Activated CD4-positive, CD25-positive, alpha-beta regulatory T cell treated with anti-CD3 and anti-CD28 coated beads, Interleukin-2, amount 50 U/mL, for 16 hours (primary cell): ENCODE data around the gene FGF5.
"Not testable (repeated sequence)": the region's sequence is repeated elsewhere in the genome, so short reads cannot be mapped to it uniquely, and the experiment has no call there.

ENCODE experiments used
- DNase-seq: peaks from one replicate; pipeline ENCODE4 v3.0.0-alpha.2; 2020; ENCODE audit warnings: low read depth, low spot score

The FGF5 gene, protein sequence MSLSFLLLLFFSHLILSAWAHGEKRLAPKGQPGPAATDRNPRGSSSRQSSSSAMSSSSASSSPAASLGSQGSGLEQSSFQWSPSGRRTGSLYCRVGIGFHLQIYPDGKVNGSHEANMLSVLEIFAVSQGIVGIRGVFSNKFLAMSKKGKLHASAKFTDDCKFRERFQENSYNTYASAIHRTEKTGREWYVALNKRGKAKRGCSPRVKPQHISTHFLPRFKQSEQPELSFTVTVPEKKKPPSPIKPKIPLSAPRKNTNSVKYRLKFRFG

DNA sequence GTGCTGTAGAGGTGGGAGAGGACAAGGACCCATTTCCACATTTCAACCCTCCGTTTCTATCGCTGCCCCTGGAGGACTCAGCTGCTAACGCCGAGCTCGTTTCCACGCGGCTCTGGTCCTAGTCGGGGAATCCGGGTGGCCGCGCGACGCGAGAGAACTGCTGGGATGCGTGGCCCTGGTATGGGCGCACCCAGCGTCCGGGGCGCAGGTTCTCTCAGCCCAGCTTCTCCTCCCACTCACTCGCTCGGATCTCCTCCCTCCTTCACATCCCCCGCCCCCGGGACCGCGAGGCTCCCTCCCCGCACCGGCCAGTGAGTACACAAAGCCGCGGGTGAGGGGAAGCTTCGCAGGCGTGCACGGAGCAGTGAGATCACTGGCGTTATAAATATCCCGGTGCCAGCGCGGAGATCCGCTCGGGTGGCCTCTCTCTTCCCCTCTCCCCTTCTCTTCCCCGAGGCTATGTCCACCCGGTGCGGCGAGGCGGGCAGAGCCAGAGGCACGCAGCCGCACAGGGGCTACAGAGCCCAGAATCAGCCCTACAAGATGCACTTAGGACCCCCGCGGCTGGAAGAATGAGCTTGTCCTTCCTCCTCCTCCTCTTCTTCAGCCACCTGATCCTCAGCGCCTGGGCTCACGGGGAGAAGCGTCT is at the start of gene FGF5:
TSS of gene FGF5 (plus strand) at position 412 of the 649 bp plus-strand sequence. CDS start at position 573, 161 bp downstream.
- DNase-seq, result no peak

DNA sequence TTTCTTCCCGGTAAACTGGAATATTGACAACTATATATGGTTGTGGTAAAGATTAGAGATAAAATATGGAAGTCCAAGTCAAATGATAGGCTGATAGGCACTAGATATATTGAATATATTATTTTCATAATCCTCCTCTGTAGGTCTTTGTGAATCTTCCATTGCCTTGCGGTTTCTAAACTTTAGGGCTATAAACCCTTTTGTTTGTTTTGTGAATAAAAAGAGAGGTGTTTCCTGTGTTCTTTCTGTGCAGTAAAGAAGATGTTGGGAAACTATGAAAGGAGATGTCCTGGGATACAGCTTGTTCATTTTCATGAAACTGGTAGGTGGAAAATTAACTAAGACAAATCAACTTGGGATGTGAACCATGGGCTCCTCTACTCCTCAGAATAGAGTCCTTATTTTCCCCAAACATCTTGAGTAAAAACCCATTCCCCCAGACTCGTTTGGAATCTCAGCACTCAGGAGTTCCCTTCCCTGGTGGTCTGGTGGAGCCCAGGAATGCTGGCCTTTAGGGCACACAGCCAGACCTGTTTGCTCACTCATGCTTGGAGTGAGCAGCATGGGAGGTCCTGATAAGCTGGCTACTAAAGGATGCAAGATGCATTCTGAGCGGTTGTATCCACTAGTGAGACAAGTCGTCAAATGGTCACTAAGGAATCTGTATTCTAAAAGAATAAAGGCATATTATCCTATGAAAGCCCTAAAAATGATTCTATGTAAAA is 47.0 kb upstream of the FGF5 start:
- DNase-seq, result no peak

DNA sequence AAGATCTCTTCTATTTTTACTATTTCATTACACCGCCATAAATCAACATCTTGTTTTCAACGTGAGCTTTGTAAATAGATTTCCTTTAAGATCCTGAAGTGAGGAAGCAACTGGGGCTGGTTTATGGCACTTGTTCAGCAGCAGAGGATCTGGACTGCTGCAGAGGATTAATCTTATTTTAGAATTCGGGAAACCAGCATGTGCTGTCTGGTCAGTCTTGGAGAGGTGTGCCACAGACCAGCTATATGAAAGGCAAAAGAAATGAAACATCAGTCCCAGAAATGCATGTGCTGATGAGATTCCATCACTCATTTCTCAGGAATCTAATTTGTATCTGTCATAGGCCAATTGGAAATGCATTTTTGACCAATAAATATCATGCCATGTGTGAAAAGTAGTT is 45.8 kb upstream of the FGF5 start:
- DNase-seq, result no peak

DNA sequence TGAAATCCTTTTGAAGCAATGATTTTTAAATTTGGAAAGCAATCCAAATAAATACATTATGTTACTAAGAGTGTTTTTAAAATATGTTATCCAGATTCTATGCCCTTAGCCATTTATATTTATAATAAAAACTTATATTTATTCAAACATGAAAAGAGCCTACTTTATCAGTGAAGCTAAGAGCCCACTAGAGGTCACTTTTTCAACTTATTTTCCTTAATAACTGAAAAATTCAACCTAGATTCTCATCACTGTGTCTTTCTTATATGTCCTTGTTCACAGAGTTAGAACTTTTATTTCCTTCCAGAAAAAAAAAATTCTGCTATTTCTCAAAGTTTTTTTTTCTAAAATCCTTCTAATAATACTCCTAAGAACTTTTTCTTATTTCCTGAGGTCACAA is 45.3 kb upstream of the FGF5 start:
- no peak for DNase-seq

DNA sequence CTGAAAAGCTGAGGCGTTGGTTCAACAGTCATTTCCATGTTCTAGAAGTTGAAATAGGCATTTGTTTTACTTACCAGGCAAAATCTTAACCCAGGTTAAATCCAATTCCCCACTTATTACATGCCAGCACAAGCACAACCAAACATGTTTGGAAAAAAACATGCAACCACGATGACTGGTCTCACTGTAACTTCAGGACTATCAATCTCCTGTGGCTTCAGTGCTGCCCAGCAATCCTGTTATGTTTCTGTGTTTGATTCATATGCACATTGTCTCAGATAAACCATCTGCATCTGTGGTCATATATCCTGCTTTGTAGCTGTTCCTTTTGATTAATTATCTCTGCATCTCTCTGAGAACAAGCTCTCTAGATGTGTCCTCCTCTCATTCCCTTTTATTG is 40.9 kb upstream of the FGF5 start:
- DNase-seq, result no peak

DNA sequence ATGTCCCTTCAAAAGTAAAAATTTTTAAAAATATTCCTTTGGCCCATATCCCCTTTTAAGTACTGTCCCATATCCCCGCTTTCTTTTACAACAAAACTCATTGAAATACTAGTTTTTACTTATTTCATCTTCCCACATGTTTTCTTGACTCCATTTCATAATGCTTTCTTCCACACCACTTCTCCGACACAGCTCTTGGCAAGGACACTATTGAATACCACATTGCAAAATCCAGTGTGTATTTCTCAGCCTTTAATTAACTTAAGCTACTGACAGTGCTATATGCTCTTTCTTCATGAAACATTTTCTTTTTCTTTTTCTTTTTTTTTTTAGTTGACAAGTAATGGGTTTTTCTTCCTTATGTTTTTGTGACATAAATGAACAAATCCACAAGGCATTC is 40.4 kb upstream of the FGF5 start:
- no peak for DNase-seq

DNA sequence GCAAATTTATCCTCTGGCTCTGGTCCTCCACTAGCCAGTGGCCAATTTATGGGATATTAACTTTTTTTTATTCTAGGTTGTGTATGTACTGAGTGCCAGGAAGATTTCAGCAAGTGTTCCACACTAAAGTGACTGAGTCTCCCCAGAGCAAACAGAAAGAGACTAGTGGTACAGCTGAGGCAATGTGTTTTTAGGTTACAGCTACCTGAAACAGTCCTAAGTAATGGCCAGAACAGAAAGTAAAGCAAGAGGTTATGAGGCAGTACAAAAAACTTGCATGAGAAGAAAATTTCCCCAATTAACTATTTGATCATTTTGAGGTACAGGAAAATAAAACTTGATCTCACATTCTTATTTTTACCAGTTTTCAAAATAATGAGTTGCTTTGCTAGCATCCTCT is 38.0 kb upstream of the FGF5 start:
- DNase-seq, result no peak

DNA sequence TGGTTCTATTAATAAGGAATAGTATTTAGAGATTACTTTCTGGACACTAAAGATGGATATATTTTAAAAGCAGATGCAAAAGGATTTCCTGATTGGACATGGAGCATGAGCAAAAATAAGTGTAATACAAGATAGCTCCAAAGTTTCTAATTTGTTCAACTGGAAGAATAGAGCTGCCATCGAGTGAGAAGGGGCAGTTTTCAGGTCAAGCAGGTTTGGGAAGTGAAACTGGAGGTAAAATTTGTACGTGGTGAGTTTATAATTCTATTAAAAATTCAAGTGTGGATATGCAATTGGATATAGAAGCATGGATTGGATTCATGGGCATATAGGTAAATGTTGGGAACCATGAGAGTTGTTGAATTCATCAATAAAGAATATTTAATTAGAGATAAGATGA is 37.3 kb upstream of the FGF5 start:
- DNase-seq, result no peak

DNA sequence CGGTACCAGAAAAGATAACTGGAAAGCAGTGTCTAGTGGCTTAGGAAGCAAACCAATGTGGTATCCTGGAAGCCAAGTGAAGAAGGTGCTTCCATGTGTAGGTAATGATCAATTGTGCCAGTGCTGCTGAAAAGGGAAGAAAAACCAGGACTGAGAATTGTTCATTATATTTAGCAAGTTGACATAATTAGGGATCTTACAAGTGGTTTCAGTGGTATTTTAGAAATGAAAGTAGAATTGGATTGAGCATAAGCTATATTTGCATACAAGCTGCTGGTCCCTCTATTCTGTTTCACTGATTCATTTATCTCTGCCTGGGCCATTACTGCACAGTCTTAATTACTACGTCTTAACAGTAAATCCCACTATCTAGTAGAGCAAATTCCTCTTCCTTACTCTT is 36.9 kb upstream of the FGF5 start:
- no peak for DNase-seq

DNA sequence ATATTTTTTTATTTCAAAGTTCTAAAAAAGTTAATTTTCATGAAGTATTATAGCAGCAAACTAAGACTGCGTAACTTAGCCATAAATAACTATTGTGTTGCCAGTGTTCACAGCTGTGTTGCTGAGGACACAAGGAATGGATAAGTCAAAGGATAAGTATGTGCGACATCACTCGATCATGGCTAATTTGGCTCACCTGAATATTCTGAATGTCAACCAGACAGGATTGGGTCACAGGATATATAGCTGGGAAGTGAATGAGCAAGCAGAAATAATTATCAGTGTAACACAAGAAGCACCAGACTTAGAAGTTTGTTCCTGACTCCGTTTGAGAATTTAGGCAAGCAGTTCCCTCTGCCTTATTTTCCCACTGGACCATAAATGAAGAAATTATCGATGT is 35.3 kb upstream of the FGF5 start:
- no peak for DNase-seq

DNA sequence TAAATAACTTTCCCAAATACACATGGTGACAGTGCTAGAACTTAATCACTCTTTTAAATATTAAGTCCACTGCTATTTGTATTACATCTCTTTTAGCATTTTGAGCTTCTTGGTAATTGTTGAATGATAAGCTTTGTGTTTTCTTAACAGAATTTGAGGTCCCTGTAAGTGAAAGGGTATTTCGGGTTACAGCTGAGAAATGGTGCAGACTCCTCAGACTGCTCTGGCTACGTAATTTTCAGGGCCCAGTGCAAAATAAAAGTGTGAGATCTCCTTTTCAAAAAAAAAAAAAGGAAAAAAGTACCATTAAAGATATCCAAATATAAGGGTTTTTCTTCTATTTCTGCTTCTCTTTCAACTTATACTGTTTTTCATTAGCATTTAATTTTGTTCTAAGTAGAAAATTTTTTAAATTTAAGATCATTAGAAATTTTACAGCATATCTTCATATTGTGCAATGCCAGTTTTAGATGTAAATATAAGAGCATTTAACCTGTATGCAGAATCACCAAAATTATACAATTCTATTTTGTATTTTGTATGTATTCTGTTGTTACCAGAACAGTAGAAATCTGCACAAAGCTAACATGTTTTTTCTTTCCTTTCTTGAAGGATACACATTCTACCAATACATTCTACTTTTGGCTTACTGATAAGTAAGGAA is 33.6 kb upstream of the FGF5 start:
- no peak for DNase-seq

DNA sequence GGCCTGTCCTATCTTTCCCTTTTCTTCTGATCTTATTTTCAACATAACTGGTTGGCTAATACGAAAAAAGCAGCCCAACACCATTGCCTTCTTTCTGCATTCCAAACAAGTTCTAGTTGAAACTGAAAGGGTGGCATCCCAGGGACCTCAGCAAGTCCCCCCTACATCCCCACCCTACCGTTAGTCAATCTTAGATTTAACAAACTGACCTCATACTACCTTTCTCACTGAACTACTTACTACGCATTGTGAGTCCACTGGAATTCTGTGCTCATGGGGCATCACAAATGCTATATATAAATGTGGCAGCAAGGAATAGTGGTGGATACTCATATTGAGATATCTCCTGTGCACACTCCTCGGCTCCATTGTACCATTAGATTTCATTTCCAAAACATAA is 33.1 kb upstream of the FGF5 start:
- no peak for DNase-seq

DNA sequence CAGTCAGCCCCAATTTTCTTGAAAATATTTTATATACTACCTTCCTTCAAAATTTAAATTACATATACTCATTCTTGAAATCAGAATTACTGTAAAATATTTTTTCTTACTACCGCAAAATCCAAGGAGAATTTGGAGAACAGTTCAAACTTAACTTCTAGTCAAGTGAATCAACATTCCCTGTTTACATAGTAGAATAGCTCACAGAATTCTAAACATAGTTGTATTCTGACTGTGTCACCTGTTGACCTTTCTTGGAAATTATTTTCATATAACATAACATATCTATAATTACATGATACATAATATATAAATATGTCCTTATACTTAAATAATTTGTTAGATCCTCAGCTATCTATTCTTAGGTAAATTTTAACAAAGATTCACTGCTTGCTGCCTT is 31.0 kb upstream of the FGF5 start:
- DNase-seq, result no peak

DNA sequence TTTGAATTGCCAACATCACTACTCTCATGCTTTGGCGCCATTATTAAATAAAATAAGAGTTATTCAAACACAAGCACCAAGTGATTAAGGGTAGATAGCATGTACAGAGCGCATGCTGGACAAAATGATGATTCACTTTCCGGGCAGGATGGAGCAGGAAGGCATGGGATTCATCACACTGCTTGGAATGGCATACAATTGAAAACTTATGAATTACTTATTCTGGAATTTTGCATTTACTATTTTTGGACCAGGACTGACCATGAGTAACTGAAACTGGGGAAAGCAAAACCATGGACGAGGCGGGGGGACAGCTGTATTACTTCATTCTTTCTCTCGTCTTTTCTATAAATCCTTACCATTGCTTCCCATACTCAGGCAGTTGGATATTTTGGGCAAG is 28.5 kb upstream of the FGF5 start:
- DNase-seq, result no peak

DNA sequence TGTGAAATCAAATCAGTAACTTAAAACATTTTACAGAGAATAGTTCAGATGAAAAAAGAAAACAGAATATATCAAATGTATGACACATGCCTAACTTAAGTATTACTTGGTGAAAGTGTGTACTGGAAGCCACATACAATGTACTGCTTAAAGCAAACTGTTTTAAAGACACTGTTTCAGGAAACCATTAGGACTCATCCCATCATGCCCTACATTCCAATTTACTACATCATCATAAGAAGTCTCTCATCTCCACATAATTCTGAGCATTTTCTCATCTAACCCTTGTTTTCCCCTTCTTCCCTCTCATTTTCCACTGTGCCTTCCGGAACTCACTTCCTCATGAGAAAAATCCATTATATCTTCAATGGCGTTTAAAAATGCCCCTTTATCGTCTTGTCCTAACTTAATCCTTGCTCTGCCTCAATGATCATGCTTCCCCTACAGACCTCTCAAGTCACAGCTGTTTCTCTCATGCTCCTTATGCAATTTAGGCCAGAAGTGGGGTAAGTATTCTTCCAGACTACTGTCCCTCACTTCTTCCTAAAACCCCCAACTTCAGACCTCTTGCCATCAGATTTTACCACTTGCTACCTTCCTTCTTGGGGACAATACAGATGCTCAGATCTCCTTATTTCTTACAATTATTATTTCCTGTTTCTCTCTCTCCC is 26.8 kb upstream of the FGF5 start:
- no peak for DNase-seq

DNA sequence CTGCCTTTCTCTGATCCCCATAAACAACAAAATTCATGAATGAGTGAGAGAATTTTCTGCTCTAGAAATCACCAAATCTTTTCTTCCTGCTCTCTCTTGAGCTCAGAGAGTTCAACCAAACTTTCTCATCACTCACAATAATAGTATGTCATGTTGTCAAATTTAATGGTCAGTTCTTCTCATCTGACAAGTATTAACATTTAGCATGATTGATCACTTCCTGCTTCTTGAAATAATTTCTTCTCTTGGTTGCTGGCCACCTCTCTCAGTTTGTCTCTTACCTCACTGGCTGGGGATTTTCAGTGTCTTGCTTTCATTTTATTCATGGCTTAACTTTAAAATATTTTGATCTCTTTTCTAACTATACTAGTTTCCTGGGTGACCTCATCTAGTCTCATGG is 25.5 kb upstream of the FGF5 start:
- no peak for DNase-seq

DNA sequence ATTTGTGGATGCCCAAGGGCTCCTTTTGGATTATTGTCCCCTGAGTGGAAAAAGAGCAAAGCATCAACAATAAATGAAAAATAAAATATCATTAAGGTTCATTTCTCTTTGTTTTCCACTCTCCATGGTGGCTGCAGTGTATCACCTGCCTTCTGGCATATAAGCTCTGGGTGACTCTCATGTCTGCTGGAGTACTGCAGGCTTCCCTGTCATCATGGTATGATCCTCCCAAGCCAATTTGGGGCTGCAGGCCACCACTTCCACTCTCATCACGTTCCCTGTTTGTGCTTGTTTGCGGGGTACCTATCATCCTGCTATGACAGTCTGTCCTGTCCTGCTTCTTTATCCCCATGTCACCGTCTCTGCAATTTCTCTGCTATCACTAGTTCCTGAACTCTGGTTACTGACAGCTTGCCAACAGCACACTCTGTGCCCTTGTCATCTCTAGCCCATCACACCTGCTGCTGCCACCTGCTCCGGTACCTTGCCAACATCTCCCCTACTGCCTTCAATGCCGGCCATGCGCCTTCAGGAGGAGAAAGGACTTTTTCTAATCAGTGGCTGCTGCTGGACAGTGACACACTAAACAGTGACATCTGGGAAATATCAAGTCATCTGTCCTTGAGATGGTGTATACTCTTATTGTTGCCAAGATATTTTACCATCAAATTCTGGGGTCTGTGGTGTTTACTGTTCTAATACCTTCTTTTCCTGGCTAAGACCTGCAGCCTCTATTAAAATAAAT is 23.0 kb upstream of the FGF5 start:
- no peak for DNase-seq

DNA sequence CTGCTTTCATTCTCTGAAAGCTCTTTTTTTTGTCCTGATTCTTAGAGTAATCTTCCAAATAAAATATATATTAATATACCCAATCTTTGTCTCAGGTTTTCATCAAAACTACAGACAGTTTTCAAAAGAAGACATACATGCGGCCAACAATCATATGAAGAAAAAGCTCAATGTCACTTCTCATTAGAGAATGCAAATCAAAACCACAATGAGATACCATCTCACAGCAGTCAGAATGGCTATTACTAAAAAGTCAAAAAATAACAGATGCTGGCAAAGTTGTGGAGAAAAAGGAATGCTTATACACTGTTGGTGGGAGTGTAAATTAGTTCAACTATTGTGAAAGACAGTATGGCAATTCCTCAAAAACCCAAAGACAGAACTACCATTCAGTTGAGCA is 19.0 kb upstream of the FGF5 start:
- not testable (repeated sequence) for DNase-seq

DNA sequence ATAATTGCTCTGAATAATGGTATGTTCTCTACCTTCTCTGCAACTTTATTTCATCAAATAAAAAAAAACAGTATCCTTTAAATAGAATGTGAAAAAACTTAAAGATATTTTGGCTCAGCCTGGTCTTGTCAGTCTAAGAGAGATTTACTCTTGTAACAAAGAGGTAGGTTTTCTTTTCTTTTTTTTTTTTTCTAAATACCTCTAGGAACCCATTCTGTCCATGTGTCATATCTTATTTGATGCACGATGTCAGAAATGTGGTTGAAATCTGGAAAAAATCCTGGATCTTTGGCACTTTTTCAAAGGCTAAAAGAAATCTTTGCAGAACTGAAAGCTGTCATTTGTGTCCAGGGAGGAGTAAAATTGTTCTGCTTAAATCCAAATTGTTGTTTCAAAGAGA is 17.3 kb upstream of the FGF5 start:
- DNase-seq, result no peak

DNA sequence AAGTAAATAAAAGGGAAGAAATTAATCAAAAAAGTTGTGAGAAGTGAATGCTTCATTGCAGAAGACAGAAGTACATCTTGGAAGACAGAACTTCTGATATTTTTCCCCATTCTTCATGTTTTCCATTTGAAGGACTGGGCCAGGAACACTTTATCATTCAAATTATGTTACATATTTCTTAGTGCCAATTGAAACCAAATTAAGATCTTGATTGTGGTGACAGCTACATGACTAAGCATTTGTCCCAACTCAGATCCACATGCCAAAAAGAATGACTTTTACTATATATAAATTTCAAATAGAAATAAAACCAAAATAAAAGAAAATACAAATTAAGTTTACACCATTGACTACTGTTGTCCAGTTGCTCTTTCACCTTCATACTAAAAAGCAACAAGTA is 14.0 kb upstream of the FGF5 start:
- DNase-seq, result no peak

DNA sequence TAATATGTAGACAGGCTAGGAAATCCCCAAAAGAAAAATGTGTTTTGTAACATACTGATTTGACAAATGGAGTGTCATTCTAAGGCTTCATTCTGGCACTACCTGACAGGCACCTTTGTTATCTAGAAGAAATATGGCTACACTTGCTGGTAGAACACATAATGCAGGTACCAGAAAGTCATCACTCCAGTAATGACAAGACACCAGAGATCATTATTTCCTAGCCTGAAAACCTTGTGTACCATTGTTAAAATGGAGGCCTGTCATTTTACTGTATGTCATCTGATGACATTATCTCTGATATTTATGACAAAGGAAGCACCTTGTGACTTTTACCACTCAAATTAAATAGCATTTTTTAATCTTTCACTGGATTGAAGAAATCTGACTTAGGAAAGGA is 13.5 kb upstream of the FGF5 start:
- DNase-seq, result no peak
